ENCODE measurements around the gene UPF2.
A peak's percentile ranks its signal among the peaks of the same experiment; 100 is the strongest.
"Not testable (repeated sequence)": the region's sequence is repeated elsewhere in the genome, so short reads cannot be mapped to it uniquely, and the experiment has no call there.

UPF2 gene, protein sequence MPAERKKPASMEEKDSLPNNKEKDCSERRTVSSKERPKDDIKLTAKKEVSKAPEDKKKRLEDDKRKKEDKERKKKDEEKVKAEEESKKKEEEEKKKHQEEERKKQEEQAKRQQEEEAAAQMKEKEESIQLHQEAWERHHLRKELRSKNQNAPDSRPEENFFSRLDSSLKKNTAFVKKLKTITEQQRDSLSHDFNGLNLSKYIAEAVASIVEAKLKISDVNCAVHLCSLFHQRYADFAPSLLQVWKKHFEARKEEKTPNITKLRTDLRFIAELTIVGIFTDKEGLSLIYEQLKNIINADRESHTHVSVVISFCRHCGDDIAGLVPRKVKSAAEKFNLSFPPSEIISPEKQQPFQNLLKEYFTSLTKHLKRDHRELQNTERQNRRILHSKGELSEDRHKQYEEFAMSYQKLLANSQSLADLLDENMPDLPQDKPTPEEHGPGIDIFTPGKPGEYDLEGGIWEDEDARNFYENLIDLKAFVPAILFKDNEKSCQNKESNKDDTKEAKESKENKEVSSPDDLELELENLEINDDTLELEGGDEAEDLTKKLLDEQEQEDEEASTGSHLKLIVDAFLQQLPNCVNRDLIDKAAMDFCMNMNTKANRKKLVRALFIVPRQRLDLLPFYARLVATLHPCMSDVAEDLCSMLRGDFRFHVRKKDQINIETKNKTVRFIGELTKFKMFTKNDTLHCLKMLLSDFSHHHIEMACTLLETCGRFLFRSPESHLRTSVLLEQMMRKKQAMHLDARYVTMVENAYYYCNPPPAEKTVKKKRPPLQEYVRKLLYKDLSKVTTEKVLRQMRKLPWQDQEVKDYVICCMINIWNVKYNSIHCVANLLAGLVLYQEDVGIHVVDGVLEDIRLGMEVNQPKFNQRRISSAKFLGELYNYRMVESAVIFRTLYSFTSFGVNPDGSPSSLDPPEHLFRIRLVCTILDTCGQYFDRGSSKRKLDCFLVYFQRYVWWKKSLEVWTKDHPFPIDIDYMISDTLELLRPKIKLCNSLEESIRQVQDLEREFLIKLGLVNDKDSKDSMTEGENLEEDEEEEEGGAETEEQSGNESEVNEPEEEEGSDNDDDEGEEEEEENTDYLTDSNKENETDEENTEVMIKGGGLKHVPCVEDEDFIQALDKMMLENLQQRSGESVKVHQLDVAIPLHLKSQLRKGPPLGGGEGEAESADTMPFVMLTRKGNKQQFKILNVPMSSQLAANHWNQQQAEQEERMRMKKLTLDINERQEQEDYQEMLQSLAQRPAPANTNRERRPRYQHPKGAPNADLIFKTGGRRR

DNA sequence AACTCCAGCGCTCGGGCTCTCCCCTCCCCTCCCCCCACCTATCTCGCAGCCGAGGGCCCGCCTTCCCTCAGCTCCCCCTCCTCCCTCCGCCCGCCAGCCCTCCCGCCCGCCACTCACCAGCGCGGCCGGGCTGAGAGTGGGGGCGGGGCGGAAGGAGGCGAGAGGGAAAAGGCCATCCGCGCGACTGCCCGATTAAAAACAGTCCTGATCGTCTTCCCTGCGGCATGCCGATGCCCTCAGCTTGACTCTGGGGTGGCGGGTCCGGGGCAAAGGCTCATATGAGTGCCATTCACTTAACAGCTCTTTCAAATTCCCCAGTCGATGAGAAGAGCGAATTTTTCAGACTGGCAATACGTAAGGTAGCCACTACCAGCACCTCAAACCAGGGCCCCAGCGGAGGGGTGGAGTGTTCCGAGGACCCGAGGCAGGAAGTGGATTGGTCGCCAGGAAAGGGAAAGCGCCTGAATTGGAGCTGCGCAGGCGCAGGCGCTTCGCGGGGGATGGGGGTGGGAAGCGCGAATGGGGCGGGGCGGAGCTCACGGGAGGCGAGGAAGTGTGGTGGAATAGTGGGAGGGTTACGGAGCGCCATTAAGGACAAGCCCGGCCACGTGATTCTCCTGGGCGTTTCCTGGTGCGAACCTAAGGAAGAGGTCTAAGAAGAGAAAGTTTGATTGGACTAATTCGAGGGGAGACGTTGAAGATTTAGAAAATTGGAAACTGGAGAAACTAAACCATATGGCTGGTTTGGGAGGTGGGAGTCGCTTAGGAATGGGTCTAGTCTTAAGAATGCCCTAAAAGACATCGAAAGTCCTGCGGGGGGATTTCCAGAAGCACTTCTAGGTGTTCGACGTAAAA is at the start of gene UPF2:
Gene UPF2 (minus strand): TSS at position 13 of the 855 bp plus-strand sequence. CDS start 7,386 bp downstream, outside the sequence.
- peak; percentile 99 for DNase-seq

DNA sequence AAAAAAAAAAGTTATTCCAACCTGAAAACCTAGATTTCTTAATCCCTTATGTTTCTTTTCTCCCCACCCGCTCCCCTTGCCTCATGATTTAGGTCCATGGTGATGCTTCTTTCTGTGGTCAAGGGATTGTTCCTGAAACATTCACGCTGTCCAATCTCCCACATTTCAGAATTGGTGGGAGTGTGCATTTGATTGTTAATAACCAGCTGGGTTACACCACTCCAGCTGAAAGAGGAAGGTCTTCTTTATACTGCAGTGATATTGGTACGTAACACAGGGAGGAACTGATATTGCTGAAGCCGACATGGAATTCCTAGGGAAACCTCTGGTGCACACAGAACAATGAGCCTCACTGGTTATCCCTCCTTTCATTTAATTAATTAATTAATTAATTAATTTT is 48.8 kb upstream of the UPF2 start:
- DNase-seq = no peak

DNA sequence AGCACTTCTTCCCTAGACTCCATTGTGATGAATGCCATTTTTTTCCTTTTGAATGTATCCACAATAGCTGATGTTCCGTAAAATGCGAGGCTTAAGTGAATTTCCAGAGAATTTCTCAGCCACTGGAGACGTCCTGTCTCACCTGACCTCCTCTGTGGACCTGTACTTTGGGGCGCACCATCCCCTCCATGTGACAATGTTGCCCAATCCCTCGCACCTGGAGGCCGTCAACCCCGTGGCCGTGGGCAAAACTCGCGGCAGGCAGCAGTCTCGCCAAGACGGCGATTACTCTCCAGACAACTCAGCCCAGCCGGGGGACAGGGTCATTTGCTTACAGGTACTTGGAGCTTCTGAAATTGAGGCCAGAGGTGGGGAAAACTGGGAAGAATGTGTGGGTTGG is 46.3 kb upstream of the UPF2 start:
- no peak for DNase-seq

DNA sequence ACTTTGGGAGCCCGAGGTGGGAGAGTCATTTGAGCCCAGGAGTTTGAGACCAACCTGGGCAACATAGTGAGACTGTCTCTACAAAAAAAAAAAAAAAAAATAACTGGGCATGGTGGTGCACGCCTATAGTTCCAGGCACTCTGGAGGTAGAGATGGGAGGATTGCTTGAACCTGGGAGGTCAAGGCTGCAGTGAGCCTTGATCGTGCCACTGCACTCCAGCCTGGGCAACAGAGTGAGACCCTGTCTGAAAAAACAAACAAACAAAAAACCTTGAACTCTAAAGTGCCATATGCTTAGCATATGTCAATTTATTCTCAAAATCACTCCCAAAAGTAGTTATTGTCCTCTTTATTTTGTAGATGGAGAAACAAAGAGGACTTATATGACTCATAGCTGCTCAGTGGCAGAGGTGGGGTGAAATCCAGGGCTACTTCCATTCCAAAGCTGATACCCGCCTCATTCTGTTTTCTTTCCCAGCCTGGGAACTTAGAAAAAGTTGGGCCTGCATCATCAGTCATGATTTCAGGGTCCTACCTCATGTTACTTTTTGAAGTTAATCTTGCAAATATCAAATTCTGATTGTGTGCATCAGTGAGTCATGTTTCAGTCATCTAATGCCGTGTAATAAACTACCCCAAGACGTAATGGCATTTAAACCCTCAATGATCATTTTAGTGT is 39.4 kb upstream of the UPF2 start:
- no peak for DNase-seq

DNA sequence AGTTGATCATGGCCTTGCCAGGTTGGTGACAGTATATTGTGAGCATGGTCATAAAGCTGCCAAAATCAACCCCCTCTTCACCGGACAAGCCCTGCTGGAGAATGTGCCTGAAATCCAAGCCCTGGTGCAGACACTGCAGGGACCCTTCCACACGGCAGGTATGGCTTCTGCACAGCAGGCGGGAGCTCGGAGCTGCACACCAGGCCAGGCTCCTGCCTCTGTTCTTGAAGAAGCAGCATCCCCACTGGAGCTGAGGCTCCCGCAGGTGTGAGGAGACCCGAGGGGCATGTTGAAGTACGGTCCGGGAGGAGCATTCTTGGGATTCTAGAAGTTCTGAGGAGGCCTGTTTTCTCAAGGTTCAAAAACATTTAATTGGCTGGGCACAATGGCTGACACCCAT is 38.9 kb upstream of the UPF2 start:
- DNase-seq = no peak

DNA sequence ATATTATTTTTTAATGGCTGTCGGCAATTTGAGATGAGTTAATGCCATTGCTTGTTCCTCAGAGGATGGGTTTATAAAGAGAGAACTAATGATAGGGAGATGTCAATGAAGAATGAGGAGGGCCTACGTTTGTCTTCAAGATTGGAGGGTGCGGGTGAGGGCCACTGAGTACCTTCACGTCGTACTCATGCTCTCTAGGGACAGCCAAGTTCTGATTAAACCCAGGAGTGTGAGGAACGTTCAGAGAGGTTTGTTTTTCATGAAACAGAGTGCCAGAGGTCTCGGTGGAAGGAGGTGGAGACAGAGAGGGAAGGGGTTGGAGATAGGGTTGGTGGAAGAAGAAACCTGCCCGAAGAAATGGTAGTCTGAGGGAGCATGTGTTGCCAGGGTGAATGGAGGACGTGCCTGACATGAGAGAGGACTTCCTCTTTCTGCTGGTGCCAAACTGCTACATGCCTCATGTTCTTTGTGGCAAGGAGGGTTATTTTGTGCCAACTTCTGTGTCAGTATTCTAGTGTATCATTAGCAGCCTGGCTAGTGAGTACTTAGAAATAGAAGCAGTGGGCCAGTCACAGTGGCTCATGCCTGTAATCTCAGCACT is 35.1 kb upstream of the UPF2 start:
- DNase-seq = no peak

DNA sequence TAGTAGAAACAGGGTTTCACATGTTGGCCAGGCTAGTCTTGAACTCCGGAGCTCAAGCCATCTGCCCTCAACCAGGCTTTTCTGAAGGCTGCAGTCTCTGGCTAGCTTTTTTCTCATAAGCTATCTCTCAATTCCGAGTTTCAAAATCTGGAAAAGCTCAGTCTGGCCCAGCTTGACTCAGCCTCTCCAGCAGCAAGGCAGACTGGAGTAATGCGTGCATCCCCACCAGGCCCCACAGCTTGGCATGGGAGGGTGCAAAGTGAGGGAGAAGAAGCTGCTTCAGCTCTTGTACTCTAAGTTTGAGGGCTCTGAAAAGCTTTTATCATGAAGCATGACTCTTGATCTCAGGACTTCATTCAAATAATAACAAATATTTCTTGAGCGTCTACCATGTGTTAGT is 30.9 kb upstream of the UPF2 start:
- DNase-seq = no peak

DNA sequence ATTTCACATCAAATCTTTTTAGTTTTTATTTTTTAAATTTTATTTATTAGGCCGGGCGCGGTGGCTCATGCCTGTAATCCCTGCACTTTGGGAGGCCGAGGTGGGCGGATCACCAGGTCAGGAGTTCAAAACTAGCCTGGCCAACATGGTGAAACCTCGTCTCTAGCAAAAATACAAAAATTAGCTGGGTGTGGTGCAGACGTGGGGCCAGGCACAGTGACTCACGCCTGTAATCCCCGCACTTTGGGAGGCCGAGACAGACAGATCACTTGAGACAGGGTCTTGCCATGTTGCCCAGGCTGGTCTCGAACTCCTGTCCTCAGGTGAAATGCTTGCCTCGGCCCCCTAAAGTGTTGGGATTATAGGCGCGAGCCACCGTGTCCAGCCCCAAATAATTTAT is 28.8 kb upstream of the UPF2 start:
- not testable (repeated sequence) for DNase-seq

DNA sequence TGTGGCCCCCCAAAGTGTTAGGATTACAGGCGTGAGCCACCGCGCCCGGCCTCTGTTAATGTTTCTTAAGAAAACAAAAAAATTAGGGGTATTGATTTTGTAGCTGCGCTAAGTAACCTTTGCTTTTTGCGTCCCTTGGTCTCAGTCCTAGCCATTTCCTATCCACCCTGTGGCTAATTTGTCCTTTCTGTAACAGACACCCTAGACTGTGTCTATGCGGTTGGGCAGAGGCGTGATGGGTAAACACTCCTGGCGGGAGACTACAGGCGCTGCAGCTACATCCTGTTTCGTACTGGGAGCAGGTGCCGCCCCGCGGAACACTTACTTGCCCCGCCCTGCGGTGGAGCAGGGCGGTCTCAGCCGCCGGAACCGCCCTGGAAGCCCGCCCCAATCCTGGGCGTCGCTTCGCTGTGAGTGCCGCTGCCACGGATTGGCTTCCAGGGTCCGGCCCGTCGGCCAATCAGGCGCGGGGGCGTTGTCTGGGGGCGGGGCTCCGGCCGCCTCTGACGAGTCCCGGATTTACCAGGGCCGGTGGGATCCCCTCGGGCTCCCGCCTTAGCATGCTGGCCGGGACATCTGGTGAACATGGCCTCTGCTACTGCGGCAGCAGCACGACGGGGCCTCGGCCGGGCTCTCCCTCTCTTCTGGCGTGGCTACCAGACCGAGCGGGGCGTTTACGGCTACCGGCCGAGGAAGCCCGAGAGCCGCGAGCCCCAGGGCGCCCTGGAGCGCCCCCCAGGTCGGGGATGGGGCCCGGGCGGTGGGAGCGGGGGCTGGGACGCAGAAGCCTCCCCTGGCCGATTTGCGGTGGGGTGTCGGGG is 26.1 kb upstream of the UPF2 start, which contains the start of gene DHTKD1:
Gene DHTKD1 (plus strand): TSS at position 506 of the 821 bp plus-strand sequence. CDS start 80 bp downstream, at position 586.
- peak; percentile 99 for DNase-seq

DNA sequence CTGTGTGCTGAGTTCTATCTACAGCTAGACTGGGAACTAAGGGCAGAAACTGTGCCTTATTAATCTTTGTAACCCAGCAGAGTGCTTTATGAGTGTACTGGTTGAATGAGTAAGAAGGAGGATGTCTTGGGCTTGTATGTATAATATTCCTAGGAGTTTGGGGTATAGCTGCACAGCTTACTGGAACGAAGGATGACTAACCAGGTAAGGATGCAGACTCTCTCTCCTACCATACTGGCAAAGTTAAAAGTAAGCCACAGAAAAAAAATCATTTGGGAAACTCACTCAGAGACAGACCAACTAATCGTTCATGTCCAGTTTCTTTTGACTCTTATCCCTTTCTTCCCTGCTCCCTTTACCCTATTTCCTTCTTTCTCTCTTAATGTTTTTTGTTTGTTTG is 24.7 kb upstream of the UPF2 start:
- peak; percentile 35 for DNase-seq

DNA sequence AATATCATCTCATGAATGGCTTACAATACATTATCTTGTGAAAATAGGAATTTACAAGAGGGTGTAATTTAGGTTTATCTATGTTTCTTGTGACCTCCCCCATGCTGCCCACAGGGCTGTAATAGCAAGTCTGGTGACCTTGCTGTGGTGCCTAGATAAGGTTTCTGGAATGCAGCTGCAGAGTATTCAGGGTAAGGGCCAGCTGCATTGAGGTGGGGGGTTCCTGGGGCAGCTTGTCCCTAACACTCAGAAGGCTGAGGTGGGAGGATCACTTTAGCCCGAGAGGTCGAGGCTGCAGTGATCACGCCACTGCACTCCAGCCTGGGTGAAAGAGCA is 20.8 kb upstream of the UPF2 start:
- DNase-seq = no peak

DNA sequence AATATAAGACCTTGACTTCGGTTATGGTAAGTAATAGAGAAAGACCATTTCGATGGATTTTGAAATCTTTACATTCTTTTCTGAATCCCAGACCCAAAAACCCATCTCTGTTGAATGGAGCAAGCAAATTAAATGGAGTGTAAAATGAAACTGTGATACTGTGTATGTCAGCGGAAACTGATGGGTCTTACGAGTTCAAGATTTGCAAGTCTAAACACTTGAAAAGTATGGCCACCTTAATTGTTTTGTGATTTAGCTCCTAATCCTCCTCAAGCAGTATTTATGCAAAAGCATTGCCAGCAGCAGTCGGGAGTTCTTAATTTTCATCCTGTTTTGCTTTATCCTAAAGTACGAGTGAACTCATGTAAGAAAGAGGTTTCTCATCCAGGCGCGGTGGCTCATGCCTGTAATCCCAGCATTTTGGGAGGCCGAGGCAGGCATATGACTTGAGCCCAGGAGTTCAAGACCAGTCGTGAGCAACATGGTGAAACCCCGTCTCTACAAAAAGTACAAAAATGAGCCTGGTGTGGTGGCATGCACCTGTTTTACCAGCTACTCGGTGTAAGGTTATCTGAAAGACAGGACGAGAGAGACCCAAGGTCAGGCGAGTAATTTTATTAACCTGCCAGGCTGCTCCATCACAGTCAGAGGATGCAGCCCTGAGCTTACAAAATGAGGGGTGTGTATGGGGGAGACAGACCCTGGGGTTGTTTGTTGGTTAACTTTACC is 20.3 kb upstream of the UPF2 start:
- no peak for DNase-seq

DNA sequence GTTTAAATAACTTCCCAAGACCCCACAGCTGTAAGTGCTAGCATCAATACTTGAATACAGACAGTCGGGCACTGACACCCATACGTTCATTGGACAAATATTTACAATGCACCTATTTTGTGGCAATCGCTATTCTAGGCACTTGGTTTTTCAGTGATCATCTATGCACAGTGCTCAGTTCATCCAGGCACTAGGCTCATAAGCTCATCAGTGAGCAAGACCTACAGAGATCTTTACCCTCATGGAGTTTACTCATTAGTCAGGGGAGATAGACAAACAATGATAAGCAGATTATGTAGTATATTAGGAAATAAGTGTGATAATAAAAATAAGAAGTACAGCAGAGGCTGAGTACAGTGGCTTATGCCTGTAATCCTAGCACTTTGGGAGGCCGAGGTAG is 18.5 kb upstream of the UPF2 start:
- no peak for DNase-seq

DNA sequence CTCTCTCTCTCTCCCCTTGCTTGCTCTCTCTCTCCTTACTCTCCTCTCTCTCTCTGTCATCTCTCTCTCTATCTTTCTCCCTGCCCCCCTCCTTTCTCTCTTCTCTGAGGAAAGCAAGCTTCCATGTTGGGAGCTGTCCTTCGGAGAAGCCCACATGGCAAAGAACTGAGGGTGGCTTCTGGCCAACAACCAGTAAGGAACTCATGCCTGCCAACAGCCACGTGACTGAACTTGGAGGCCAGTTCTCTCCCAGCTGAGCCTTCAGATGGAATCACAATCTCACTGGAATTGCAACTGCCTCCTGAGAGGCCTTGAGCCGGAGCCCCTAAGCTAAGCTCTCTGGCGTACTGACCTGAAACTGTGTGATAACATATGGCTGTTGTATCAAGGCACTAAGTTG is 14.1 kb upstream of the UPF2 start:
- no peak for DNase-seq

DNA sequence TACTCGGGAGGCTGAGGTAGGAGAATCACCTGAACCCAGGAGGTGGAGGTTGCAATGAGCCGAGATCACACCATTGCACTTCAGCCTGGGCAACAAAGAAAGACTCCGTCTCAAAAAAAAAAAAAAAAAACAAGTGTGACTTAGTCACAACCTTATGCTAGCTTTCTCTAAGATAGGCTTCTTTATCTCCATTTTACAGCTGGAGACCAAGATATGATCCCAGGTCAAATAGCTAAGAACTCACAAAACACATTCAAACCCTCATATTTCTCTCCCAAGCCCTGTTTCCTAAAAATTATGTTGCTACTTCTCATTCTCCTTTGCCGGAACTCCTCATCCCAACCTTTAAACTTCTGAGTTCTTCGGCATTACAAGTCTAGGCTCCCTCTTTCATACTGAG is 13.1 kb upstream of the UPF2 start:
- DNase-seq = no peak

DNA sequence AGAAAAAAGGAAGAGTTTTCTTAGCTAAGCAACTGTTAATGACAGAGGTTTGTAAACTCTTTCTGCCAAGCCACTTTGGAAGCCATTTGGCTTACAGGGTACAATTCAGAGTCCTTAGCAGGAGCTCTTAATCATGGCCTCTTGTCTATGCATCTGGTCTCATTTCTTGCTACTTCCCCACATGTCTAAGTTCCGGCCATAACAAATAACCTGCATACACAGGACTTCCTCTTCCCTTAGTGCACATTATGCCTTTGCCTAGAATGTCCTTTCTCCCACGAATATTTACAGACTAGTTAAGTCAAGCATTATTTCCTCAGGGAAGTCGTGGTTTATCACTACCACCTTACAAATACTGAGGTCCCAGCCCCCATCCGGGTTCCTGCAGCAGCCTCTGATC is 8.6 kb upstream of the UPF2 start:
- DNase-seq = no peak

DNA sequence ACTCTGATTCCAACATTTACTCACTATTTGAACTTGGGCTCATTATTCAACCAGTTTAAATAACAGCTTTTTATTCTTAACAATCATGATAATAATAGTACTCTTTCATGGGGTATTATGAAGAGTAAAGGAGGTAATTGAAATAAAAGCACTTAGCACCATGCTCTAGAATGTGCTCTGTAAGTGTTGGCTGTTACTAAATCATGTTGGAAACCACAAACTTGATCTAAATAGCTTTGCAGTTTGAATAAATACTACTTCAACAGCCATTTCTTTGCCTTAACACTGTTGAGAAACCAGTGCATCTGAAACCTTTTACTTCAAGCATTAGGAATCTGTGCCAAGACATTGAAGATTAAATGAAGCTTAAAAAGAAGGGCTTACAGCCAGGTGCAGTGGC is 7.9 kb upstream of the UPF2 start:
- DNase-seq = no peak

DNA sequence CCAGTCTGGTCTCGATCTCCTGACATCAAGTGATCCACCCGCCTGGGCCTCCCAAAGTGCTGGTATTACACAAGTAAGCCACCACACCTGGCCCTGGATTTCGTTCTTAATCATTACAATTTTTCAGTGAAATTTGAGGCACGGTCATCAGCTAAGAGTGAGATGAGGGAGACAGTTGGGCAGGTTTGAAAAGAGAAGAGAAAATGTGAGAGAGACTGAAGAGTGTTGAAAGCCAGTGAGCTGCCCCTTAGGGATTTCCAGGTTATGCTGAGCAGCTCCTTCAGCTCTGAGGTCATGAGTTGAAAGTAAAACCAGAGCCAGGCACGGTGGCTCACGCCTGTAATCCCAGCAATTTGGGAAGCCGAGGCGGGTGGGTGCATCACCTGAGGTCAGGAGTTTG is 5.9 kb upstream of the UPF2 start:
- peak; percentile 41 for DNase-seq

DNA sequence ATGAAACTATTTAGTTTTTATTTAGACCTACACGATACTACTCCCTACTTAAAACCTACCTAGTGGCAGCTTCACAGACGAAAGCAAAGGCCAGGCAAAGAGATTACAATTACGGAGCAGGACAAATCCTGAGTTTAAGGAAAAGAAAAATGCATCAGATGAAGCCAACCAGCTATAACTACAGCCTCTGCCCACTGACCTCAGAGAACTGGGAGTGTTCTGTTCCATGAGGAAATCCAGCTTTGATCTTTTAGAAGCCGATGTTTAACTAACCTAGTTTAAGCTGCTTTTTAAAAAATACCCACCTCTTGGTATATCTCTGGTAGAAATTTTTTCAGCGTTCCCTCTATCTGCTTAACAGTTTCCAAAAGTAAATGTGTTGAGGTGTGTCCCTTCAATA is 3.0 kb upstream of the UPF2 start:
- DNase-seq = no peak

DNA sequence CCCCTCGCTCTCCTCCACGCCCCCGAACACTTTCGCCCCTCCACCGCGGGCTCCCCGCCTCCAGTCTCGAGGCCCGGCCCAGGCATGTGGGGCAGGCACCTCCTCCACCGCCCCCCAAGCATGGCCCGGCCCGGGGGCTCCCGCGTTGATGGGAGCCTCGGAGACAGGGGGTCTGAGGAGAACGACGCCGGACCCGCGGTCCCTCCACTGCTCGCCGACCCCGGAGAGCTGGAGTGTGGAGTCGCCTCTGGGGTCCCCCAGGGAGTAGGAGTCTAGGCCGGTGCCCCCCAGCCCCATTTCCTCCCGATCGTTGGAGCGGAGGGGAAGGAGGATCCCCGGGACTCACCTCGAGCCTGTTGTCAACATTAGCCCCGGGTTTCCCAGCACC is 206 bp downstream of the UPF2 start:
- peak; percentile 46 for DNase-seq

Data from activated CD4-positive, alpha-beta T cell treated with anti-CD3 and anti-CD28 coated beads, Interleukin-10, Interleukin-2, amounts not matched to agents 100 ng/mL and 50 ng/mL, durations not matched to agents 16 hours and 8 hours (primary cell).